H1 (cell line): ENCODE results near the gene PRG2. TPM values are rescaled to one million over a fixed set of nuclear protein-coding genes. Genes with fewer than 3 reads are reported as not detected.

Source experiments
- CTCF ChIA-PET: fragments of 300-600 bp; sonication (Branson Sonifier 250); formaldehyde crosslinking; loops from one replicate; lab custom pipeline; 2021; ENCODE audit not compliant: partially characterized antibody; lab: Charles Lee
- POLR2A ChIA-PET: fragments of 300-600 bp; sonication (Branson Sonifier 250); formaldehyde crosslinking; loops from one replicate; lab custom pipeline; 2021; ENCODE audit warnings: inconsistent platforms; ENCODE audit not compliant: partially characterized antibody; lab: Charles Lee
- DNase-seq, 2 experiments: peaks; one replicate each; pipeline versions ENCODE4 v3.0.0 to v3.0.0-alpha.2; 2010 to 2022; ENCODE audit warnings: low spot score in 2 of 2, low read depth in 1 of 2, mixed read lengths in 1 of 2
- FAIRE-seq: peaks from 2 replicates; lab custom pipeline; 2011; peaks lifted over from hg19 to GRCh38; lab: Jason Lieb, UNC
- H2AFZ ChIP-seq: 2 replicates; pipeline ENCODE4 v1.8.1; 2012; ENCODE audit warnings: low read length, inconsistent platforms
- H2AK5ac ChIP-seq: 2 replicates; pipeline ENCODE4 v1.6.1; 2013; ENCODE audit warnings: low read depth, low read length
- H2BK120ac ChIP-seq: replicated peaks from 2 replicates; pipeline ENCODE3; 2013; ENCODE audit warnings: low read depth, low read length, inconsistent platforms
- H2BK12ac ChIP-seq: 2 replicates; pipeline ENCODE4 v1.6.1; 2013; ENCODE audit warnings: low read depth, low read length
- H2BK15ac ChIP-seq: 2 replicates; pipeline ENCODE4 v1.6.1; 2013; ENCODE audit warnings: low read length
- H2BK20ac ChIP-seq: 2 replicates; pipeline ENCODE4 v1.6.1; 2013; ENCODE audit warnings: low read length
- H2BK5ac ChIP-seq: 2 replicates; pipeline ENCODE4 v1.6.1; 2013; ENCODE audit warnings: low read depth, low read length
- H3K14ac ChIP-seq: 2 replicates; pipeline ENCODE4 v1.6.1; 2013; ENCODE audit warnings: inconsistent platforms; ENCODE audit not compliant: insufficient read length
- H3K18ac ChIP-seq: 2 replicates; pipeline ENCODE4 v1.6.1; 2013; ENCODE audit warnings: low read length; ENCODE audit errors: extremely low read depth
- H3K23ac ChIP-seq: 2 replicates; pipeline ENCODE4 v1.6.1; 2013; ENCODE audit warnings: inconsistent platforms; ENCODE audit not compliant: insufficient read length
- H3K23me2 ChIP-seq: 2 replicates; pipeline ENCODE4 v1.6.1; 2013; ENCODE audit warnings: low read depth, low read length
- H3K27ac ChIP-seq: 2 replicates; pipeline ENCODE4 v1.6.1; 2011; ENCODE audit warnings: low read depth, low read length, inconsistent platforms
- H3K27me3 ChIP-seq, 4 experiments: replicated peaks in 1 of 4; 1 replicate in 1 of 4; 2 replicates in 3 of 4; pipeline versions ENCODE4 v1.6.1 to v1.8.1; 2011 to 2013; ENCODE audit warnings: low read length in 3 of 4, mild to moderate bottlenecking in 3 of 4, inconsistent platforms in 2 of 4, mixed read lengths in 2 of 4, moderate library complexity in 1 of 4; ENCODE audit not compliant: control insufficient read depth in 3 of 4, insufficient read depth in 3 of 4; ENCODE audit errors: extremely low read depth in 1 of 4
- H3K36me3 ChIP-seq, 4 experiments: 2 replicates each; pipeline versions ENCODE4 v1.6.1 to v1.8.1; 2011 to 2013; ENCODE audit warnings: mild to moderate bottlenecking in 4 of 4, low read length in 3 of 4, moderate library complexity in 2 of 4, control low read depth in 1 of 4, inconsistent platforms in 1 of 4; ENCODE audit not compliant: insufficient read depth in 4 of 4, control insufficient read depth in 2 of 4
- H3K4ac ChIP-seq: replicated peaks from 2 replicates; pipeline ENCODE3; 2013; ENCODE audit warnings: low read length, low read depth, mixed read lengths, inconsistent platforms; ENCODE audit not compliant: insufficient read length
- H3K4me1 ChIP-seq, 4 experiments: replicated peaks in 1 of 4; 1 replicate in 1 of 4; 2 replicates in 3 of 4; pipeline versions ENCODE4 v1.6.1 to v1.8.1; 2011 to 2013; ENCODE audit warnings: low read length in 3 of 4, inconsistent platforms in 2 of 4, mixed read lengths in 1 of 4; ENCODE audit not compliant: insufficient read depth in 4 of 4, control insufficient read depth in 3 of 4
- H3K4me2 ChIP-seq, 2 experiments: 2 replicates each; pipeline versions ENCODE4 v1.6.1 to v1.8.1; 2011 to 2013; ENCODE audit warnings: low read depth in 2 of 2, low read length in 2 of 2, control low read depth in 1 of 2, inconsistent platforms in 1 of 2, mild to moderate bottlenecking in 1 of 2; ENCODE audit not compliant: insufficient read depth in 1 of 2
- H3K4me3 ChIP-seq, 4 experiments: fragments of 200-600, 300-600 bp in 1 of 4; sonication (generic), shearing (Covaris generic), sonication (Bioruptor Twin) in 1 of 4; 2 replicates each; pipeline versions ENCODE4 v1.5.1 to v1.8.1; 2011 to 2016; ENCODE audit warnings: low read length in 4 of 4, low read depth in 3 of 4, control low read depth in 2 of 4, inconsistent platforms in 2 of 4, mild to moderate bottlenecking in 2 of 4, mixed read lengths in 1 of 4, moderate library complexity in 1 of 4; ENCODE audit not compliant: insufficient read depth in 2 of 4; ENCODE audit errors: extremely low read depth in 1 of 4
- H3K56ac ChIP-seq: replicated peaks from 2 replicates; pipeline ENCODE3; 2013; ENCODE audit warnings: low read depth, mild to moderate bottlenecking, mixed read lengths, low read length, inconsistent platforms; ENCODE audit not compliant: insufficient read length
- H3K79me1 ChIP-seq: 2 replicates; pipeline ENCODE4 v1.6.1; 2013; ENCODE audit warnings: low read depth, low read length, control low read depth
- H3K79me2 ChIP-seq, 2 experiments: 2 replicates each; pipeline versions ENCODE4 v1.6.1 to v1.8.1; 2012 to 2013; ENCODE audit warnings: low read length in 2 of 2, mild to moderate bottlenecking in 2 of 2, inconsistent platforms in 1 of 2; ENCODE audit not compliant: insufficient read depth in 2 of 2, control insufficient read depth in 1 of 2
- H3K9ac ChIP-seq, 4 experiments: replicated peaks in 1 of 4; 1 replicate in 1 of 4; 2 replicates in 3 of 4; pipeline versions ENCODE4 v1.6.1 to v1.8.1; 2011 to 2013; ENCODE audit warnings: low read depth in 3 of 4, low read length in 3 of 4, control low read depth in 2 of 4, mild to moderate bottlenecking in 2 of 4, moderate library complexity in 2 of 4, inconsistent platforms in 1 of 4; ENCODE audit errors: extremely low read depth in 1 of 4
- H3K9me3 ChIP-seq, 2 experiments: 2 replicates each; pipeline versions ENCODE4 v1.6.1 to v1.8.1; 2012 to 2013; ENCODE audit warnings: mild to moderate bottlenecking in 2 of 2, moderate library complexity in 2 of 2, control low read depth in 1 of 2, inconsistent platforms in 1 of 2, low read depth in 1 of 2, low read length in 1 of 2, mixed read lengths in 1 of 2; ENCODE audit not compliant: insufficient read depth in 2 of 2
- H4K20me1 ChIP-seq, 2 experiments: replicated peaks in 1 of 2; 2 replicates each; pipeline versions ENCODE3 to v1.8.1; 2011 to 2013; ENCODE audit warnings: inconsistent platforms in 2 of 2, low read length in 2 of 2, mild to moderate bottlenecking in 1 of 2; ENCODE audit not compliant: insufficient read depth in 2 of 2, control insufficient read depth in 1 of 2
- H4K5ac ChIP-seq: 2 replicates; pipeline ENCODE4 v1.6.1; 2013; ENCODE audit warnings: low read length, low read depth, mixed read lengths, inconsistent platforms; ENCODE audit not compliant: insufficient read length
- H4K8ac ChIP-seq: 2 replicates; pipeline ENCODE4 v1.8.0; 2013; ENCODE audit warnings: mild to moderate bottlenecking, moderate library complexity, low read length, inconsistent platforms; ENCODE audit not compliant: insufficient read depth; ENCODE audit errors: extremely low read depth
- H4K91ac ChIP-seq: replicated peaks from 2 replicates; pipeline ENCODE3; 2013; ENCODE audit warnings: low read length, mixed read lengths, inconsistent platforms; ENCODE audit not compliant: insufficient read length
- ASH2L ChIP-seq: fragments of 200-600, 300-600 bp; sonication (generic); IDR thresholded peaks from one replicate; pipeline ENCODE4 v1.7.1; 2017; ENCODE audit warnings: low read length
- CBX5 ChIP-seq: fragments of 300-800, 300-1000 bp; sonication (generic); IDR thresholded peaks from 2 replicates; pipeline ENCODE4 v1.7.1; 2016; ENCODE audit warnings: antibody characterized with exemption, low read length, low read depth
- CEBPB ChIP-seq: IDR thresholded peaks from 2 replicates; pipeline ENCODE4 v1.6.1; 2012; ENCODE audit warnings: low read depth, low read length
- EGR1 ChIP-seq: IDR thresholded peaks from 2 replicates; pipeline ENCODE4 v1.6.1; 2011; ENCODE audit warnings: low read depth, low read length, borderline replicate concordance
- EZH2 ChIP-seq: fragments of 200-600 bp; sonication (generic); IDR thresholded peaks from 2 replicates; pipeline ENCODE4 v1.7.1; 2012; ENCODE audit warnings: low read depth, mild to moderate bottlenecking, moderate library complexity, low read length, inconsistent platforms; ENCODE audit not compliant: severe bottlenecking
- RFX5 ChIP-seq: IDR thresholded peaks from 2 replicates; pipeline ENCODE4 v1.6.1; 2011; ENCODE audit warnings: low read depth, low read length, improper control_type of control experiment, borderline replicate concordance
- RXRA ChIP-seq: IDR thresholded peaks from 2 replicates; pipeline ENCODE4 v1.6.1; 2011; ENCODE audit warnings: low read depth, mild to moderate bottlenecking, low read length, moderate library complexity; ENCODE audit not compliant: insufficient read depth
- WGBS, 2 experiments: shearing (Covaris generic) in 1 of 2; methylation state at CpG; one replicate each; pipeline versions ENCODE4 v1.1.6 to v1.1.7; 2013 to 2015; ENCODE audit warnings: low lambda C conversion rate in 2 of 2, mixed read lengths in 2 of 2, inconsistent platforms in 1 of 2, low coverage in 1 of 2, missing lambda C conversion rate in 1 of 2; ENCODE audit not compliant: insufficient replicate concordance in 2 of 2, insufficient coverage in 1 of 2, insufficient read length in 1 of 2; ENCODE audit errors: extremely low coverage in 1 of 2, missing lambda C conversion rate in 1 of 2; 5-methylcytosine and 5-hydroxymethylcytosine counted together
- polyA plus RNA-seq, 7 experiments: library from polyadenylated mRNA; depleted of rRNA in 3 of 7; stranded (reverse) in 5 of 7; unstranded in 2 of 7; fragments of >200 nt in 5 of 7; fragments of 200-250 nt in 2 of 7; gene quantifications; 1 replicate in 5 of 7; 2 replicates in 1 of 7; 4 replicates in 1 of 7; pipeline versions ENCODE4 v1.2.1 to v1.2.3, GENCODE V29; 2011 to 2013; ENCODE audit warnings: missing spikeins in 2 of 7, mixed read lengths in 2 of 7
- total RNA-seq: library from RNA; stranded (reverse); fragmentation: NEBNext Ultra II Directional; extraction: Animal tissue kit (Norgen Biotek cat#: 25700); gene quantifications from 2 replicates; pipeline ENCODE4 v1.2.1, GENCODE V29; 2021
- TF ChIP-seq, protein P1 (sequence below): IDR thresholded peaks from 2 replicates; pipeline ENCODE4 v1.6.1; 2012; ENCODE audit warnings: low read length, inconsistent platforms
- TF ChIP-seq, protein P2 (sequence below): IDR thresholded peaks from 2 replicates; pipeline ENCODE4 v1.6.1; 2011; ENCODE audit warnings: low read length, improper control_type of control experiment

PRG2 gene
- total and polyA plus RNA-seq, 2 of the 8 experiments (the other 6 are each of a cell fraction or from before 2014, with no cell fraction given) = 0.32 TPM; not detected in 1

DNA sequence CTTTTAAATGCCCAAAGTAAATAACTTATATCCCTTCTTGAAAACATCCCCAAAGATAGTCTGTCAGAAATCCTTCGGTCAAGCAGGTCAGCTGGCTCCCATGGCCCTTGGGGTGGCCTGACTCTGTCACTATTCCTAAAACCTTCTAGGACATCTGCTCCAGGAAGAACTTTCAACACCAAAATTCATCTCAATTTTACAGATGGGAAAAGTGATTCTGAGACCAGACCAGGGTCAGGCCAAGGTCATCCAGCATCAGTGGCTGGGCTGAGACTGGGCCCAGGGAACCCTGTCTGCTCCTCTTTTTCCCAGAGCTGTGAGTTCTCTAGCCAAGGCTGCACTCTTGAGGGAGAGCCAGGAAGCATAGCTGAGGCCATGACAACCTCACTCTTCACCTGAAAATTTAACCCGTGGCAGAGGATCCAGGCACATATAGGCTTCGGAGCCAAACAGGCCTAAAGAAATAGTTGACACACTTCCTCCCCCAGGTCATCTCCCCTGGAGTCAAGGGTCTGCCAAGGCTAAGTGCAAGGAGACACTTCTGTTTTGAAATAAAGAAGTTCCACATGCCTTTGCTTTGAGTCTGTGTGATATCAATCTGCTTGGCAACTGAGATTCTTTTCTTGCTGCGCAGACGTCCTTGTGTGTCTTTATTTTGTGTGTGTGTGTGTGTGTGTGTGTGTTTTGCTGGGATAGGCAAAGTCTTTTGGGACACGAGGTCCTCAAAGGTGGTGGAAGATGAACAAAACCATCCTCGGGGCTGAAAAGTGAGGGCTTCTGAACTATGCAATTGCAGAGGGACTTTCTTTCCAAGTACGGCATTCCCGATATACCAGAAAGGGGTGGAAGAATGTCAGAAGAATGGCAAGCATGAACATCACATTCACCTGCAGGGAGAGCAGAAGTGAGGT, 16.8 kb upstream of the PRG2 start:
- 91% methylated on average over 9 of the region's 9 CpGs; no CpG with 5 or more reads in 1 of the 2 experiments for WGBS, 2 experiments
- no peaks in the 10 kb centered on the region for H3K23me2 ChIP-seq
- no peak overlapping the region for H3K27ac ChIP-seq
- H3K79me2 ChIP-seq = no peaks in the 10 kb centered on the region
- H3K36me3 ChIP-seq = peaks cover 4 to 28% (median 19%) of the 10 kb centered on the region in 4 experiments; a peak in 6 of 8 replicates
- CTCF ChIA-PET = interaction anchor here (1.0 to 1.2 kb wide), 3 partner anchors 11 to 18 kb away, joined by 3 to 4 read pairs (median 3); no protein-coding TSS in a partner anchor
- H3K9me3 ChIP-seq = no peaks in the 10 kb centered on the region
- peaks cover 0 to 1% of the 10 kb centered on the region in 2 experiments for H4K20me1 ChIP-seq
- H3K4ac ChIP-seq = no peak overlapping the region
- no peak overlapping the region for H3K23ac ChIP-seq
- no peak overlapping the region for H2AFZ ChIP-seq
- no peak overlapping the region for H3K4me2 ChIP-seq
- FAIRE-seq (no peak), DNase-seq (no peak)
- H2AK5ac ChIP-seq = no peak overlapping the region
- H3K4me1 ChIP-seq = no peaks in the 10 kb centered on the region
- POLR2A ChIA-PET = interaction anchor here (0.8 to 1.8 kb wide), 4 partner anchors 12 to 242 kb away, joined by 3 to 5 read pairs (median 3); partner anchors contain the start of gene YPEL4
- no peaks in the 10 kb centered on the region for H3K27me3 ChIP-seq
- no peak overlapping the region for H3K18ac ChIP-seq
- H2BK12ac ChIP-seq = no peak overlapping the region
- no peak overlapping the region for H2BK5ac ChIP-seq
- H3K79me1 ChIP-seq = no peaks in the 10 kb centered on the region; the same call in 1 of the 2 replicates
- H4K8ac ChIP-seq = no peak overlapping the region
- no peak overlapping the region for H3K14ac ChIP-seq
- H2BK120ac ChIP-seq = no peak overlapping the region
- no peak overlapping the region for H3K56ac ChIP-seq
- no peak overlapping the region for H2BK20ac ChIP-seq
- no peak overlapping the region for H3K9ac ChIP-seq
- H2BK15ac ChIP-seq = no peak overlapping the region
- H4K91ac ChIP-seq = no peak overlapping the region
- H4K5ac ChIP-seq = no peak overlapping the region
- H3K4me3 ChIP-seq = no peak overlapping the region
- no peak for TF ChIP-seq CBX5
- TF ChIP-seq, protein P1, sequence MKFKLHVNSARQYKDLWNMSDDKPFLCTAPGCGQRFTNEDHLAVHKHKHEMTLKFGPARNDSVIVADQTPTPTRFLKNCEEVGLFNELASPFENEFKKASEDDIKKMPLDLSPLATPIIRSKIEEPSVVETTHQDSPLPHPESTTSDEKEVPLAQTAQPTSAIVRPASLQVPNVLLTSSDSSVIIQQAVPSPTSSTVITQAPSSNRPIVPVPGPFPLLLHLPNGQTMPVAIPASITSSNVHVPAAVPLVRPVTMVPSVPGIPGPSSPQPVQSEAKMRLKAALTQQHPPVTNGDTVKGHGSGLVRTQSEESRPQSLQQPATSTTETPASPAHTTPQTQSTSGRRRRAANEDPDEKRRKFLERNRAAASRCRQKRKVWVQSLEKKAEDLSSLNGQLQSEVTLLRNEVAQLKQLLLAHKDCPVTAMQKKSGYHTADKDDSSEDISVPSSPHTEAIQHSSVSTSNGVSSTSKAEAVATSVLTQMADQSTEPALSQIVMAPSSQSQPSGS = no peak
- no peak for TF ChIP-seq ASH2L
- TF ChIP-seq, protein P2, sequence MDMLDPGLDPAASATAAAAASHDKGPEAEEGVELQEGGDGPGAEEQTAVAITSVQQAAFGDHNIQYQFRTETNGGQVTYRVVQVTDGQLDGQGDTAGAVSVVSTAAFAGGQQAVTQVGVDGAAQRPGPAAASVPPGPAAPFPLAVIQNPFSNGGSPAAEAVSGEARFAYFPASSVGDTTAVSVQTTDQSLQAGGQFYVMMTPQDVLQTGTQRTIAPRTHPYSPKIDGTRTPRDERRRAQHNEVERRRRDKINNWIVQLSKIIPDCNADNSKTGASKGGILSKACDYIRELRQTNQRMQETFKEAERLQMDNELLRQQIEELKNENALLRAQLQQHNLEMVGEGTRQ = no peak
- TF ChIP-seq EGR1 = no peak
- no peak for TF ChIP-seq CEBPB
- no peak for TF ChIP-seq RFX5
- no peak for TF ChIP-seq EZH2
- TF ChIP-seq RXRA = no peak
